GM13976 (cell line): Measurements from ENCODE around the gene JKAMP.
A peak's percentile ranks its signal among the peaks of the same experiment; 100 is the strongest.

Experiments used
- DNase-seq: peaks from one replicate; pipeline ENCODE4 v3.0.0; 2012; ENCODE audit warnings: low spot score
- in situ Hi-C: fragments of 300-500 bp; cut with MboI; formaldehyde crosslinking; loops from one replicate; pipeline ENCODE4 v1.12.0; 2022; ENCODE audit warnings: low sequenced_read_pairs, mixed read lengths, inconsistent platforms; ENCODE audit not compliant: unreplicated experiment
- TF ChIP-seq, protein P1 (sequence below): IDR thresholded peaks from 2 replicates; pipeline ENCODE4 v1.5.1; 2012; ENCODE audit warnings: borderline replicate concordance, mild to moderate bottlenecking; ENCODE audit not compliant: insufficient read depth; ENCODE audit errors: extremely low read depth, missing control alignments, control extremely low read depth

The JKAMP gene

DNA sequence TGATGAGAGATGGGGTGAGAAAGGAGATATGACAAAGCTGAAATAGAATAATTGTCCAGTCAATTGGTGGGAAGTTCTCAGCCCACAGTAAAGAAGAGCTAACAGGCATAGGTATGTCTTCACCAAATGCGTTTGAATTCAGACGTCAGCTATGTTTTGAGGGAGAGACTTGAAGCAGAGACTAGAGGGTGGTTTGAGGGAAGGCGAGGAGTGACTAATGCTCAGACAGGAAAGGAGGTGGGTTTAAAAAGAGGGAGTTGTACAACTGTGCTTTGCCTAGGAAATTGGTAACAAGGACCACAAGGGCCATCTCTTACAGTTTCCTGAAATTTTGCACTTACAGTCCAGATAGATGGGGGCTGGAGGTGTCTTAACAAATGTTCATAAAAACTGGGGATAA, 6.4 kb downstream of the JKAMP start:
- DNase-seq, result no peak
- in situ Hi-C loops, result no loop called here
- TF ChIP-seq, protein P1, sequence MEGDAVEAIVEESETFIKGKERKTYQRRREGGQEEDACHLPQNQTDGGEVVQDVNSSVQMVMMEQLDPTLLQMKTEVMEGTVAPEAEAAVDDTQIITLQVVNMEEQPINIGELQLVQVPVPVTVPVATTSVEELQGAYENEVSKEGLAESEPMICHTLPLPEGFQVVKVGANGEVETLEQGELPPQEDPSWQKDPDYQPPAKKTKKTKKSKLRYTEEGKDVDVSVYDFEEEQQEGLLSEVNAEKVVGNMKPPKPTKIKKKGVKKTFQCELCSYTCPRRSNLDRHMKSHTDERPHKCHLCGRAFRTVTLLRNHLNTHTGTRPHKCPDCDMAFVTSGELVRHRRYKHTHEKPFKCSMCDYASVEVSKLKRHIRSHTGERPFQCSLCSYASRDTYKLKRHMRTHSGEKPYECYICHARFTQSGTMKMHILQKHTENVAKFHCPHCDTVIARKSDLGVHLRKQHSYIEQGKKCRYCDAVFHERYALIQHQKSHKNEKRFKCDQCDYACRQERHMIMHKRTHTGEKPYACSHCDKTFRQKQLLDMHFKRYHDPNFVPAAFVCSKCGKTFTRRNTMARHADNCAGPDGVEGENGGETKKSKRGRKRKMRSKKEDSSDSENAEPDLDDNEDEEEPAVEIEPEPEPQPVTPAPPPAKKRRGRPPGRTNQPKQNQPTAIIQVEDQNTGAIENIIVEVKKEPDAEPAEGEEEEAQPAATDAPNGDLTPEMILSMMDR, result no peak

DNA sequence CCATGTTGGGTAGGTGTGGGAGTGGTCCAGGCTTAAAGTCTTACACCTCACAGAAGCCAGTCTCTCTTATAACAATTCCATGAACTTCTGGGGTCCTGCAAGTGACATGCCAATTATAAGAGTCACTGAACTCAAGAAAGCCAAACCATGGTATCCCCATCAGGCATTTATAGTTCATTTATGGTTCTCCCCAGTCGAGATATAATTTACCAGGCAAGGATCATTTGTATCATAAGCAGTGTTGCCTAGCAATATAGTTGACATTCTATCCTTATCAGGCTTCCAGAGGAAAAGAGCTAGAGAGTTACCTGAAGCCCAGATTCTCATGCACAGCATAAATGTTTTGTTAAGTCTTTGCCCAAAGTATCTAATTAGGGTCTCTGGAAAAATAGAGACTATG, 8.1 kb downstream of the JKAMP start:
- in situ Hi-C loops, result no loop called here
- no peak for DNase-seq
- TF ChIP-seq, protein P1, result no peak

DNA sequence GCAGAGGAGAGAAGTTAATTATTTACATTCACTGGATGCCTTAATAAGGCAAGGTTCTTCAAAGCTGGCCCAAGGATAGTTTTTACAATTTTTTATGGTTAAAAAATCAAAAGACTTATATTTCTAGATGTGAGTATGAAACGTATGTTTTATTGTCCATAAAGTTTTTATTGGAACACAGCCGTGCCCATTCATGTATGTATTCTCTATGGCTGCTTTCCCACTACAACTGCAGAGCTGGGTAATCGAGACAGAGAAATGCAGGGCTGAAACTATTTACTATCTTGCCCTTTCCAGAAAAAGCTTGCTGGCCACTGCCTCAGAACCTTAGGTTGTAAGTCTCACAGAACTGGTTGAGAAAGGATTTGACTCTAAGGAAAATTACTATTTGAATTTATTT, 16.4 kb downstream of the JKAMP start:
- in situ Hi-C loops, result no loop called here
- no peak for DNase-seq
- TF ChIP-seq, protein P1, result no peak

DNA sequence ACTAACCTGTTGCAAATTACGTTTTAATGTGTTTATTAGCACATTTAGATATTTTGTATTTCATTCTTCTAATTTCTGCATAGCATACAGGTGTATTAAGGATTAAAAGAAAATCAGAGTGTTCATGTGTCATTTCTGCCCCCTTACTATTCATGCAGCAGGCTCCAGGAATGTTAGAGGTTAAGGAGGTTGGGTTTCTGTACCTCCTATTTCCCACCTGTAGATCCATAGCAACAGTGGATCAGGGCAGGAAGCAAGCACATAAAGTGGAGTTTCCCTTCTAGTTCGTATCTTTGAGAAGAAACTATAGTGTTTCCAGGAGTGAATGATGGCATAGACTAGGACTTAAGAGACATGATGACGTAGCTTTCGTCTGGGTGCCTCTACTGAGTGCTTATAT, 18.9 kb downstream of the JKAMP start:
- no peak for DNase-seq
- in situ Hi-C loops, result no loop called here
- TF ChIP-seq, protein P1, result no peak

DNA sequence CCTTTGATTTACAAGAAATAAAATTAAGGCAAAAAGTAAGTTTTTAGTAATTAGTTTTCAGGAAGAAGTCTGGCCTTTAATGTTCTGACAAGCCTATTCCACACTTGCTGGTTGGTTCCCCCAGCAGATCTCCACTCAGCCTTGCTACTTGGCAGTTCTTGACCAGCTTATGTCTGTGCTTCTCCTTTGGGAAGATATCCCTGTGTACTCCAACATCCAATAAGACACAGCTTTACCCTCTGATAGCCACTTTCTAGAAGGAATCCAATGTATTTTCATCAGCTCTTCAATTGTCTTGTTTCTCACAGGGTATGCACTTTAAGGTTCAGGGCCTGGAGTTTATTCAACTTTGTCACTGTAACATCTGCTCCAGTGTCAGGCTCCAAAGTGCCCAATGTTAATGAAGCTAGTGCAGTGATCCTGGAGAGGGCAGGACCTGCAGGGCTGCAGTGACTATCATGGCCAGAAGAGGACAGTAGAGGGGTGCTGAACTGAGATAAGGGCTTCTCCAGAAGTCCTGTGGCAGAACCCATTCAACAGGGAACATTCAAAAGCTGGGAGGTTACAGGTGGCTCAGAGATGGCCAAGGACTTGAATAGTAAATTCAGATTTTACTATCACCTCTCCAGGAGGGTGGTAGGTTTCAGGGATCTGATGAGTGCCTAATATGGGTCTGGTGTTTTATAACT, 22.9 kb downstream of the JKAMP start:
- TF ChIP-seq, protein P1, result peak; percentile 90
- peak; percentile 42 for DNase-seq
- in situ Hi-C loops, result no loop called here

DNA sequence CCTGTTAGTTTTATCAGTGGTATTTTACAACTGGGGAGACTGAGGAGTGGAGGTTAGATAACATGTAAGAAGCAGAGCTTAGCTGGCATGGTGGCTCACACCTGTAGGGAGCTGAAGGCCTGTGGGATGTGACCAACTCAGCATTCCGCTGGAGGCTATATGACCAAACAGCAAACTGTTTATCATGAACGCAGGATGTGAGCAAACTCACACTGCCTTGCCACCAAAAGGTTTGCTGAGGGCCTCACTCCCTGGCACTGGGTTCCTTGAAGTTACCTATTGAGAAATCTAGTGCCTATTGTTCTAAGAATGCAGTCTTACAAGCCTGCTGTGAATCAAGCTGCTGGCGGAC, 23.4 kb downstream of the JKAMP start:
- in situ Hi-C loops, result no loop called here
- TF ChIP-seq, protein P1, result no peak
- no peak for DNase-seq
